WTC11 (cell line): Measurements from ENCODE around the gene LNX1.

Experiments used
- AFF4 ChIP-seq: sonication (generic); formaldehyde crosslinking; IDR thresholded peaks from 2 replicates; pipeline ENCODE4 v1.8.1; 2023; ENCODE audit warnings: mild to moderate bottlenecking, missing genetic modification reagents, borderline replicate concordance
- ATF1 ChIP-seq: sonication (generic); formaldehyde crosslinking; IDR thresholded peaks from 2 replicates; pipeline ENCODE4 v1.8.1; 2023; ENCODE audit warnings: mild to moderate bottlenecking, moderate library complexity, missing genetic modification reagents
- ATF3 ChIP-seq: sonication (generic); formaldehyde crosslinking; conservative IDR thresholded peaks from 2 replicates; pipeline ENCODE4 v1.8.1; 2022; ENCODE audit warnings: mild to moderate bottlenecking, missing genetic modification reagents
- CTCF ChIP-seq: fragments of 200-600 bp; IDR thresholded peaks from 2 replicates; pipeline ENCODE4 v1.8.0; 2022; ENCODE audit warnings: antibody characterized with exemption
- E2F1 ChIP-seq: sonication (generic); formaldehyde crosslinking; IDR thresholded peaks from 2 replicates; pipeline ENCODE4 v1.8.0; 2022; ENCODE audit warnings: mild to moderate bottlenecking, missing genetic modification reagents
- IRF1 ChIP-seq: sonication (generic); formaldehyde crosslinking; IDR thresholded peaks from 2 replicates; pipeline ENCODE4 v1.8.0; 2023; ENCODE audit warnings: missing genetic modification reagents
- IRF2 ChIP-seq: sonication (generic); formaldehyde crosslinking; IDR thresholded peaks from 2 replicates; pipeline ENCODE4 v1.8.0; 2022; ENCODE audit warnings: low read depth, missing genetic modification reagents, borderline replicate concordance
- SP1 ChIP-seq: sonication (generic); formaldehyde crosslinking; conservative IDR thresholded peaks from 2 replicates; pipeline ENCODE4 v1.8.1; 2022; ENCODE audit warnings: missing genetic modification reagents
- USF2 ChIP-seq: sonication (generic); formaldehyde crosslinking; IDR thresholded peaks from 2 replicates; pipeline ENCODE4 v1.8.1; 2023; ENCODE audit warnings: mild to moderate bottlenecking, missing genetic modification reagents, moderate library complexity
- ZNF121 ChIP-seq: sonication (generic); formaldehyde crosslinking; IDR thresholded peaks from 2 replicates; pipeline ENCODE4 v1.8.0; 2023; ENCODE audit warnings: missing genetic modification reagents

- TF ChIP-seq E2F1 (CRISPR knock-in tag) (no peak), CTCF (no peak), IRF2 (CRISPR knock-in tag) (no peak), ATF3 (no peak), AFF4 (CRISPR knock-in tag) (no peak), ZNF121 (no peak), SP1 (CRISPR knock-in tag) (no peak), USF2 (no peak), ATF1 (no peak), IRF1 (CRISPR knock-in tag) (no peak)
These were observed 44.6 kb upstream of the LNX1 start for GRCh38 chr4:53635697-53636483.
